Measurements from ENCODE around the gene C1orf35. TPM values are rescaled to one million over a fixed set of nuclear protein-coding genes. Genes with fewer than 3 reads are reported as not detected.

Gene C1orf35
- total and polyA plus RNA-seq, 2 experiments from 2014 or later: 14.0 to 67.6 TPM

GRCh38 chr1:228084797-228085196, 18.3 kb downstream of the C1orf35 start:
- H3K79me2 ChIP-seq (replicated peaks; ENCODE audit: insufficient read depth): peaks cover 70% of the 10 kb centered on the region
- no peaks in the 10 kb centered on the region for H3K36me3 ChIP-seq (ENCODE audit: insufficient read depth)
- Mint-ChIP-seq H3K4me1 (peaks cover 43% of the 10 kb centered on the region), H3K36me3 (ENCODE audit: low read depth) (peaks cover 24% of the 10 kb centered on the region), H3K9me3 (no peaks in the 10 kb centered on the region), H3K27ac (0 out of 2 replicates have a peak overlapping the region, but pooled peaks have one; percentile 54), H3K27me3 (ENCODE audit: insufficient read depth, low read depth, poor library complexity) (peaks cover 25% of the 10 kb centered on the region), H3K4me3 (peak overlapping the region; percentile 98)
- no peak overlapping the region for H2AFZ ChIP-seq
- peak overlapping the region; percentile 99 for H3K4me2 ChIP-seq
- ATAC-seq: no peak
- H4K20me1 ChIP-seq (replicated peaks; ENCODE audit: insufficient read depth): peaks cover 66% of the 10 kb centered on the region
- peaks cover 23% of the 10 kb centered on the region for H3K4me1 ChIP-seq (ENCODE audit: insufficient read depth)
- no peaks in the 10 kb centered on the region for H3K9me2 ChIP-seq (ENCODE audit: insufficient read depth)
- peak overlapping the region; percentile 93 for H3K4me3 ChIP-seq
- no peak for TF ChIP-seq ZNF331 (CRISPR knock-in tag; IDR thresholded peaks at IDR 0.05; ENCODE audit: low read depth)
- TF ChIP-seq ZNF462 (CRISPR knock-in tag; IDR thresholded peaks at IDR 0.05): no peak
- no peak for TF ChIP-seq POLR2AphosphoS5 (IDR thresholded peaks at IDR 0.05; ENCODE audit: low read depth)
- TF ChIP-seq REST (IDR thresholded peaks at IDR 0.05; ENCODE audit: unreplicated experiment): no peak
- TF ChIP-seq ZNF114 (CRISPR knock-in tag; IDR thresholded peaks at IDR 0.05): no peak
- TF ChIP-seq CTCF (conservative IDR thresholded peaks at IDR 0.05; ENCODE audit: low read depth in 2 of 2): no peak
- TF ChIP-seq STAT1 (IDR thresholded peaks at IDR 0.05; ENCODE audit: unreplicated experiment): no peak
- TF ChIP-seq JUNB (IDR thresholded peaks at IDR 0.05; ENCODE audit: unreplicated experiment): no peak
- TF ChIP-seq EZH2 (IDR thresholded peaks at IDR 0.05; ENCODE audit: low read depth, unreplicated experiment): no peak
- no peak for DNase-seq (ENCODE audit: low spot score)
- H3F3A ChIP-seq (replicated peaks; ENCODE audit: low read depth): no peaks in the 10 kb centered on the region
- no peak overlapping the region for H3K27ac ChIP-seq (ENCODE audit: low read depth)
- peaks cover 20% of the 10 kb centered on the region for H3K27me3 ChIP-seq (ENCODE audit: insufficient read depth)
